Renal pelvis (tissue), 4 donors: Measurements from ENCODE around the gene DMAC2L. TPM values are rescaled to one million over a fixed set of nuclear protein-coding genes. Genes with fewer than 3 reads are reported as not detected.
A peak's percentile ranks its signal among the peaks of the same experiment; 100 is the strongest.
"Not testable (repeated sequence)": the region's sequence is repeated elsewhere in the genome, so short reads cannot be mapped to it uniquely, and the experiment has no call there.

Source experiments
- DNase-seq: peaks from one replicate; pipeline ENCODE4 v3.0.0-alpha.2; 2013
- polyA plus RNA-seq, 3 donors: library from polyadenylated mRNA; unstranded; fragments of 120-200 nt; gene quantifications; one replicate each; pipeline ENCODE4 v1.2.1, GENCODE V29; 2013; ENCODE audit not compliant: insufficient read length in 3 of 3

The DMAC2L gene
- polyA plus RNA-seq, 3 donors, result 16.8 to 31.9 (median 31.6) TPM

DNA sequence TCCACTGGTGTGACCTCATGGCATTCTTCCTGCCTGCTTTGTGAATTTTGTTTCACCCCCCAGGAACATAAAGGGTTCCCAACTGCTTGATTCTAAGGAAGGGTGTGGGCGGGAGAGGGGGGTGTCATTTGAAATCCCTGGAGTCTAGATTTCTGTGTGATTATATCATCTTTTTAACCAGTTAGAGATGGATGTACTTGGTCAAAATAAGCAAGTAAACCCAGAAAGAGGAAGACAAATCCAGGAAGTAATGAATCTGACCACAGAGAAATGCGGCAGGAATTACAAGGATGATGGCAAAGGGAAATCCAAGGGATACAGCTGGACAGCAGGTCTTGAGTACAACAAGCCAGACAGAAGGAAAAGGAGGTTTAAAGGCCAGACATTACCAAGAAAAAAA, 38.9 kb downstream of the DMAC2L start:
- no peak for DNase-seq

- no peak for DNase-seq
Observed at GRCh38 chr14:50352584-50352983, 40.5 kb downstream of the DMAC2L start.

DNA sequence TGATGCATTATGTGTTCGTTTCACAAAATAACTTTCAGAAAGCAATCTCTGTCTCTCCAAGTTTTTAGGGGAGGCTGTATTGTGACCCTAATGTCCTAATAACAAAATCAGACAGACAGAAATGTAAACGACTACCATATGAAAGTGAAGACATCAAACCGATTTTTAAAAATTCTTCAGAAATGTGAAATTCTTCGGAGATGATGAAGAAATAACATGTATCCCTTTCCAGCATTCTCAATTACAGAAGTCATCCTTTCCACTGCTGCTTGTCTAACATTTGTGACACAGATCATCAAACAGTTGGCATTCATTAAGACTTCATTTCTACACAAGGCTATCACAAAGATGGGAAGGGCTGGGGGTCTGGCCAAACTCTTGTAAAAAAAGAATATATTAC, 41.0 kb downstream of the DMAC2L start:
- no peak for DNase-seq

GRCh38 chr14:50354527-50354926, 42.4 kb downstream of the DMAC2L start:
- DNase-seq, result no peak

- DNase-seq, result no peak
Observed at GRCh38 chr14:50355692-50356091, 43.6 kb downstream of the DMAC2L start.

DNA sequence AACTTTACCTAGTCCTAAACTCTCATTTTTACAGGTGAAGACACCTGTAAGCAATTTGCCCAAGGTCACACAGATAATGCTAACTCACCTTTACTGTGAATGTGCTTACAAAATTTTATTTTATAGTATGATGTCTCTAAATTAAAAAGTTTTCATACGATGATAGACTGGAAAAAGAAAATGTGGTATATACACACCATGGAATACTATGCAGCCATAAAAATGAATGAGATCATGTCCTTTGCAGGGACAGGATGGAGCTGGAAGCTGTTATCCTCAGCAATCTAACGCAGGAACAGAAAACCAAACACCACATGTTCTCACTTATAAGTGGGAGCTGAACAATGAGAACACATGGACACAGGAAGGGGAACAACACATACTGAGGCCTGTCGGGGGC, 44.2 kb downstream of the DMAC2L start:
- not testable (repeated sequence) for DNase-seq

- DNase-seq, result no peak
Observed at GRCh38 chr14:50357124-50357523, 45.0 kb downstream of the DMAC2L start.

DNA sequence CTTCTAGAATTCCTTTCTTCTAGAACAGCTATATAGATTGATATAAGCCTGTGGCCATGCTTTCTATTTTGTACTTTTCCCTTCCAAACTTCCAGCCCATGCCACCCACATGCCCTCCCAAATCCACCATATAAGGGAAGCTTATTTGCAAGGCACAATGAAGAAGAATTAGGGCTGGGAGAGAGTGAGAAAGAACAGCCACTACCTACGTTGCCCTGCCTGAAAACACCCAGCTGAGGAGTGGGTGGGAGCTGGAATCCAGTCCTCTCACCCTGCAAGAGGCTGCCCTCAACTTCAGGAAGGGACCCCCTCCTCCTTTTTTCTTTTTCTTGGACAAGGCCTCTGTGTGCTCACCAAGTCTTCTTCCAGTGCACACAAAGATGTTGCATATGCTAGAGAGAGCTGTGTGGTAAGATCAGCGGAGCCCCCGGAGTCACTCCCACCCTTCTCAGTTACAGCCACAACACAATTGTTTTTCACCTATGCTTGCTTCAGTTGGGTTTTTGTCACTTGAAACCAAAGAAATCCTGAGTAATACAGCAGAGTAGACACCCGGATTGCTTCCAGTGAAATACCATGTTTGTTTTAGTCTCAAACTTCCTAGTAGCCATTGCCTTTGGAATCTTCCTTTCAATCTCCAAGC, 45.8 kb downstream of the DMAC2L start:
- peak; percentile 61 for DNase-seq

DNA sequence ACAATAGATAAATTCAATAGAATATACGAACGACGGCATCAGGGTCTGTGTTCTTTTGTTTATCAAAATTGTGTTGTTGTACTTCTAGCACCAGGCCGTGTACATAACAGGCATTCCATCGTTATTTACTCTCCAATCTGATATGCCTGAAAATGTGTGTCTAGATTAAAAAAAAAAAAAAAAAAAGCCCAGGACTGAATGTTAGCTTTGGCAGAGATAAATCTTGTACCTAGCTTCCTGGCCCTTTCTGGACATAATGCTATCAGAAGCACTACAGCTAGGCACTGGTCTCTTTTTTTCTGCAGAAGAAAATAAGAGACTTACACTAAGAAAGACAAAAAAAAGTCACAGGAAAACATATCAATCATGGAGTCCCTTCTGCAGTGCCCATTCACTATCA, 47.5 kb downstream of the DMAC2L start:
- no peak for DNase-seq

DNA sequence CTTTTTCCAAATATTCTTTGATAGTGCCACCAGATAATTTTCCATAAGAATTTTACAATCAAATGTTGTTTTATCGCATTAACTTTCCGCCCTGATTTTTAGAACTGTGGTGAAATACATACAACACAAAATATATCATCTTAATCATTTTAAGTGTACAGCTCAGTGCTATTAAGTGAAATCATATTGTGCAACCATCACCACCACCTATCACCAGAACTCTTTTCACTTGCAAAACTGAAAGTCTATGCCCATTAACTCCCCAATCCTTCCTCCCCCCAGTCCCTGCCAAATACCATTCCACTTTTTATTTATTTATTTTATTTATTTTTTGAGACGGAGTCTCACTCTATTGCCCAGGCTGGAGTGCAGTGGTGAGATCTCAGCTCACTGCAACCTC, 48.0 kb downstream of the DMAC2L start:
- DNase-seq, result no peak

DNA sequence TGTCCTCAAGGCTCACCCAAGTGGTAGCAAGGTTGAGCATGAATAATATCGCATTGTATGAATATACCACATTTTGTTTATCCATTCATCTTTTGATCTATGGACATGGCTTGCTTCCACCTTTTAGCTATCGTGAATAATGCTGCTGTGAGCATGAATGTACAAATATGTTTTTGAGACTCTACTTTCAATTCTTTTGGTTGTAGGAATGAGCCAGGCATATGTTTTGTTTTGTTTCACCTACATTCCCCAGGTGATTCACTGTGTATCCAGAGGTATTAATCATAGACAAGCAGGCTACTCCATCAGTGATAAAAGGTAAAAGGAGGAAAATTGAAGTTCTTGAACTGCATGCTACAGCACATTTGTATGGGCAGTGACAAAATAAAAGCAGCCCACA, 48.7 kb downstream of the DMAC2L start:
- no peak for DNase-seq

DNA sequence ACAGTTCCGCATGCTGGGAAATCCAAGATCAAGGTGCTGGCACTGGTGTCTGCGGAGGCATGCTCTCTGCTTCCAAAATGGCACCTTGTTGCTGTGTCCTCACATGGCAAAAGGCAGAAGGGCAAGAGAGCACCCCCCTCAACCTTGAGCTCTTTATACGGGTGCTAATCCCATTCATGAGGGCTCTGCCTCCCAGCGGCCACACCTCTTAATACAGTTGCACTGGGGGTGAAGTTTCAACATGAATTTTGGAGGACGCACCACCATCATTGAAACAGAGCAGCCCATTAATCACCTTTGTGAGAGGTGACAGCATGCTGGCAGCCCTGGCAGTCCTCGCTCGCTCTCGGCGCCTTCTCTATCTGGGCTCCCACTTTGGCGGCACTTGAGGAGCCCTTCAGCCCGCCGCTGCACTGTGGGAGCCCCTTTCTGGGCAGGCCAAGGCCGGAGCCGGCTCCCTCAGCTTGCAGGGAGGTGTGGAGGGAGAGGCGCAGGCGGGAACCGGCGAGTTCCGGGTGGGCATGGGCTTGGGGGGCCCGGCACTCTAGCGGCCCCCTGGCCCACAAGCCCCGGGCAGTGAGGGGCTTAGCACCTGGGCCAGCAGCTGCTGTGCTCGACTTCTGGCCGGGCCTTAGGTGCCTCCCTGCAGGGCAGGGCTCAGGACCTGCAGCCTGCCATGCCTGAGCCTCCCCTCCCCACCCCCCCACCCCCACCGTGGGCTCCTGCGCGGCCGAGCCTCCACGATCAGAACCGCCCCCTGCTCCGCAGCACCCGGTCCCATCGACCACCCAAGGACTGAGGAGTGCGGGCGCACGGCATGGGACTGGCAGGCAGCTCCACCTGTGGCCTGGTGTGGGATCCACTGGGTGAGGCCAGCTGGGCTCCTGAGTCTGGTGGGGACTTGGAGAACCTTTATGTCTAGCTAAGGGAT, 49.6 kb downstream of the DMAC2L start:
- DNase-seq, result not testable (repeated sequence)

DNA sequence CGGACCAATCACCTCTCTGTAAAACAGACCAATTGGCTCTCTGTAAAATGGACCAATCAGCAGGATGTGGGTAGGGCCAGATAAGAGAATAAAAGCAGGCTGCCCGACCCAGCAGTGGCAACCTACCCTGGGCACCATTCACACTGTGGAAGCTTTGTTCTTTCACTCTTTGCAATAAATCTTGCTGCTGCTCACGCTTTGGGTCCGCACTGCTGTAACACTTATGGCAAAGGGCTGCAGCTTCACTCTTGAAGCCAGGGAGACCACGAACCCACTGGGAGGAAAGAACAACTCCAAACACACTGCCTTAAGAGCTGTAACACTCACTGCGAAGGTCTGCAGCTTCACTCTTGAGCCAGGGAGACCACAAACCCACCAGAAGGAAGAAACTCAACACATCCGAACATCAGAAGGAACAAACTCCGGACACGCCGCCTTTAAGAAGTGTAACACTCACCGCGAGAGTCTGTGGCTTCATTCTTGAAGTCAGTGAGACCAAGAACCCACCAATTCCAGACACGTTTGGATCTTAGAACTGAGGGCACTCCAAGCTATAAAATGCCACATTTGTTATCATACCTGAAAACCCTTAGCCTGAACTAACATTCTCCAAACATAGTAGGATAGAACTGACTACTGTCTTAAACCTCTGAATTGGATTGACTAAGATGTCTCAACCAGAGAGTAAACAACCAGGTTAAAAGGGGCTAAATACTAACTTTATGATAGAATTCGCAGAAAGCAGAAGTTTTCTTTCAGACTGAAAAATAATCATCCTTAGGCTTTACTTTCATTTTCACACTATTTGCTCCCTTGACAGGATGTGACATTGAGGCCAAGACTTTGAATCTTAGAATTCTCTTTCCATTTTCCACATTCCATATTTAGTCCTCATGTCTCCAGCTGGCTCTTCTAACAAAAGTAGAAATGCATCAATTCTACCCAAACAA, 50.9 kb downstream of the DMAC2L start:
- DNase-seq, result no peak

DNA sequence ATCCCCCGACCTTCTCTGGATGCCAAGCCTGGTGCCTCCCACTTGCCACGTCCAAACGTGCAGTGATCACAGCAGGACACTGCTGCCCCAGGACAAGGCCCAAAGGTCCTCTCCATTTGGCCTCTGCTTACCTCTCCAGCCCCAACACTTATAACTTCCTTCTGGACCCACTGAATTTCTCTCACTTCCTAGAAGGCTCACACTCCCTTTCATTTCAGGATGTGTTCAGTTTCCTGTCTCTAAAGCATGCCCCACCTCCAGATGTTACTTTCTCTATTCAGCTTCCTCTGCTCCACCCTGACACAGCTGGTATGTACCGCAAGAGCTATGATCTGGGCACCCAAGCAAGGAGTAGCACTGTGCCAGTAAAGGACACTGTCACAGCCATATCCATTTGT, 51.6 kb downstream of the DMAC2L start:
- DNase-seq, result no peak

GRCh38 chr14:50364792-50365191, 52.7 kb downstream of the DMAC2L start:
- DNase-seq, result no peak

GRCh38 chr14:50365572-50365971, 53.4 kb downstream of the DMAC2L start:
- not testable (repeated sequence) for DNase-seq

GRCh38 chr14:50366115-50366514, 54.0 kb downstream of the DMAC2L start:
- DNase-seq, result no peak

GRCh38 chr14:50366589-50366988, 54.5 kb downstream of the DMAC2L start:
- no peak for DNase-seq

GRCh38 chr14:50371546-50371945, 59.4 kb downstream of the DMAC2L start:
- DNase-seq, result no peak

DNA sequence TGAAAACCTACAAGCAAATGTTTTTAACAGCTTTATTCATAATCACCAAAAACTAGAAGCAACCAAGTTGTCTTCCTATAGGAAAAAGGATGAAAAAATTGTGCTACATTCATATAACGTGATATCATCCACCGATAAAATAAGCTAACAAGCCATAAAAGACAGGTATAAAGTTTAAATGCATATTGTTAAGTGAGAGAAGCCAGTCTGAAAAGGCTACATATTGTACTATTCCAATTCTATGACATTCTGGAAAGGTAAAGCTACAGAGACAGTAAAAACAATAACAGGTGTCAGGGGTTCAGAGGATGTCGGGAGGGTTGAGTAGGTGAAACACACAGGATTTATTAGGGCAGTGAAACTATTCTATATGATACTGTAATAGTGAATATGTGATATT, 61.8 kb downstream of the DMAC2L start:
- DNase-seq, result no peak

DNA sequence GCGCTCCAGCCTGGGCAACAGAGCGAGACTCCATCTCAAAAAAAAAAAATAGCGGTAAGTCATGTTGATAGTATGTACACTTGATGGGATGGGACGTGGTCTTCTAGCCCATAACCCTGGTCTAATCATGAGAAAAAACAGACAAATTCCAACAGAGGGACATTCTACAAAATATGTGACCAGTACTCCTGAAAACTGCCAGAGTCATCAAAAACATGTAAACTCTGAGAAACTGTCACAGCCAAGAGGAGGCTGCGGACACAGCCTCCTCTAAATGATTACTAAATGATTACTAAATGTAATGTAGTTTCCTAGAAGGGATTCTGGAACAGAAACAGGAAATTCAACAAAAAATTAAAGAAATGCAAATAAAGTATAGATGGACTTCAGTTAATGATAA, 63.6 kb downstream of the DMAC2L start:
- no peak for DNase-seq
